GM21526 (cell line): ENCODE data around the gene GFI1B.
"Not testable (repeated sequence)": the region's sequence is repeated elsewhere in the genome, so short reads cannot be mapped to it uniquely, and the experiment has no call there.

ENCODE experiments used
- ATAC-seq: cut with Tn5 transposase; IDR thresholded peaks from one replicate; pipeline ENCODE4 v1.9.1; 2021; ENCODE audit warnings: moderate library complexity; ENCODE audit not compliant: unreplicated experiment, low FRiP score

The GFI1B gene

DNA sequence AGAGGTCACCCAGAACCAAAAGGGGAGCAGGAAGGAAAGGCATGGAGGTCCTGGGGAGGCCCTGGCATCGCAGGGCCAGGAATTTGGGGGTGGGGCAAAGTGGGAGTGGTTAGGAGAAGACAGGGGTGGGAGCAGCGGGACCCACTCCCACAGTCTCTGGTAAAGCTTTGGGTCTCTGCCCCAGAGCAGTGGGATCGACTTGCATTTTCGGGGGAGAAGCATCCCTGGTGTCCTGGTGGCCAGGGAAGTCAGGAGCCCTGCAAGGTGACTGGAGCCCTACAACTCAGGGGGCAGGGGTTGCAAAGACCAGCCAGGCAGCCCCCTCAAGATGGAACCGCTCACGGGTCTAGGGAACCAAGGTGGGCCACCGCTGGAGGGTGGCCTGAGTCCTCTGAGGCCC is 29.9 kb downstream of the GFI1B start:
- no peak for ATAC-seq

DNA sequence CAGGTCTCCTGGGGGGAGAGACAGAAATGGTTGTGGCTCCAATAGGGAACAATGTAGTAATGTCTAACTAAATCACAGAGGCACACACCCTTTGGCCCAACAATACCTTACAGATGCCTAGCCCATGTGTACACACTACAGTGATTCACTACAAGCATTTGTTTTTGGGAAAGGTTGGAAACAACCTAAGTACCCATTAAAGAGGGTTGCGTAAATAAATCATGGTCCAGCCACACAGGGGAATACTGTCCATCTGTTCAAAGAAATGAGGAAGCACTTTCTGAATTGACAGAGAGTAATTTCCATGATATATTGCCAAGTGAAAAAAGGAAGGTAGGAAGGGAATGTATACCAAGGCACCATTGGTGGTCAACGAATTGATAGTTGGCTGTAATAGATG is 30.3 kb downstream of the GFI1B start:
- no peak for ATAC-seq

DNA sequence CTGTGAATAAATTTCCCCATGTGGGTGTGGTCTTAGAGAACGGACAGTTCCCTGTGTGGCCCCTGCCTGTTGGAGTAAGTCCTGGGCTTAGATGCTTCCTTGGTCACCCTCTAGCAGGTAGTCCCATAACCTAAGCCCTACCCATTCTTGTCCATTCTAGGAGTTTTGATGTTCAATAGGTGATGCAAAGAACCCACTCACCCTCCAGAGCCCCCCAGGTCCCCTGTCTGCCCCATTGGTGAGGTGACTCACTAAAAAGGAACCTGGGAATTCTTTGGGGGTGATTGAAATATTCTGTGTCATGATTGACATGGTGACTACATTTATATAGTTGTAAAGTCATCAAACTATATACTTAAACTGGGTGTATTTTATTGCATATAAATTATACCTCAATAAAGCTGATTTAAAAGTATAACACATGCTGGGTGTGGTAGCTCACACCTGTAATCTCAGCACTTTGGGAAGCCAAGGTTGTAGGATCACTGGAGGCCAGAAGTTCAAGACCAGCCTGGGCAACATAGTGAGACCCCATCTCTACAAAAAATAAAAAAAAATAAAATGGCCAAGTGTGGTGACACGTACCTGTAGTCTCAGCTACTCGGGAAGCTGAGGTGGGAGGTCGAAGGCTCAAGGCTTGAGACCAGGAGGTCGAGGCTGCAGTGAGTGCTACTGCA is 31.6 kb downstream of the GFI1B start:
- no peak for ATAC-seq

DNA sequence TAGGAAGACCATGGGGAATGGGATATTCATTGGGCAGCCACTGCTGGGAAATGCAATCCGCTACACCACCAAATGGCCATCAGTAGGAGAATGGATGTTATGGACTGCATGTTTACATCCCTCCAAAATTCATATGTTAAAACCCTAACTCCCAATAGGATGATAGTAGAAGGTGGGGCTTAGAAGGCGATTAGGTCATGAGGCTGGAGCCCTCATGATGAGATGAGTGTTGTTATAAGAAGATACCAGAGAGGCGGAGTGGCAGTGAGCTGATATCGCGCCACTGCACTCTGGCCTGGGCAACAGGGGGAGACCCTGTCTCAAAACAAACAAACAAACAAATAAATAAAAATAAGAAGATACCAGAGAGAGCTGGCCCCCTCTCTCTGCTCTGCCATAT is 36.2 kb downstream of the GFI1B start:
- ATAC-seq, result no peak

DNA sequence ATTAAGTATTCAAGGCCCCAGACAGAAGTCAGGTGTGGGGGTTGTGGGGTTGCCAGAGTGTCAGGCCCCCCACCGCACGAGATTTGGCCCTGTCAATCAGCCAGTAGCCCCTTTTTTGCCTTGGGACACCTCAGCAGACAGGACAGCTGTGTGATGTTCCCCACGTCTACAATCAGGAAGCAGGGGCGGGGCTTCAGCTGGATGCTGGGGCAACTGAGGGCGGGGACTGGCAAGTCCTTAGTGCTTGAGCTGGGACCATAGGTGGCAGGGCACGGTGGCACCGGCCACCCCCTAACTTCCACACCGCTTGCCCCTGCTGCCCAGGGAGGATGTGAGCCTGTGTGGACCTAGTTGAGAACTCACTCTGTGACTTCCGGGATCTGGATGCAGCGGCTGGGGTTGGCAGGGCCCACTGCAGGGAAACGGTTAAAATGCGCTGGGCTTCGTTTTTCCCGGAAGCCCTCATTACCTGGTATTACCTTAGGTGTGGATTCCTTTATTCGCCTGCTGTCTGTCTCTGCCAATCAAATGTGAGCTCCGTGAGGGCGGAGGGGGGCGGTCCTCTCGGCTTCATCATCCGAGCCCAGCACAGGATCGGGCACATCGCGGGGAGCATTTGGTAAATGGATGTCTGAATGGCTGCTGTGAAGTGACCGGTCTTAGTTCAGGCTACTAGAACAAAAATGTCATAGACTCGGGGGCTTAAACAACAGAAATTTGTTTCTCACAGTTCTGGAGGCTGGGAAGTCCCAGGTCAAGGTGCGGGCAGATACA is 44.8 kb downstream of the GFI1B start:
- no peak for ATAC-seq

DNA sequence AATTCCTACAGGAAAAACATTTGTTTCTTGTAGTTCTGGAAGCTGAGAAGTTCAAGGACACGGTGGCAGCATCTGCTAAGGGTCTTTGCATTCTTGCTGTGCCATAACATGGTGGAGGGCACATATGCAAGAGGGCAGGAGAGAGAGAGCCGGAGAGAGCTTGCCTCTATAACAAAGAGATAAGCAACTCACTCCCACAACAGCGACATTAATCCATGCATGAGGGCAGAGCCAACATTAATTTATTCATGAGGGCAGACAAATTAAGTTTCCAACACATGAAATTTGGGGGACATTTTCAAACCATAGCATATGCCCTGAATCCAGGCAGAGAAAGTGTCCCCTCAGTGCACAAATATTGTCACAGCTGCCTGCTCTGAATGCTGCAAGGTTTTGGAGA is 47.9 kb downstream of the GFI1B start:
- ATAC-seq, result no peak

DNA sequence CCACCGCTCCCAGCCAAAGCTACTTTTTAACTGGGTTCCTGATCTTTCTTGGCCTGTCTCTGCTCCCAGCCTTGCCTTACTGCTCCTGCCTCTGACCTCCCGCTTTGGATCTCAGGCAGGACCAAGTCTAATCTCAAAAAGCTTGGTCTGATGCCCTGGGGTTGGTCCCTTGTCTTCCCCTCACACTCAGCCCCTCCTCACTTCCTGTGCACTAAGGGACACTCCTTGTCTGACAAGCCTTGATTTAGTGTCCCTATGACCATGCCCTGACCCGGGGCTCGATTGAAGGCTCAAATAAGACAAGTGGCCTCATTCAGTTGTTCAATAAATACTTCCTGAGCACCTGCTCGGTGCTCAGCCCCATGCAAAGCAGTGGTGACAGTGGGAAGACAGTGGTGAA is 48.6 kb downstream of the GFI1B start:
- ATAC-seq, result no peak

DNA sequence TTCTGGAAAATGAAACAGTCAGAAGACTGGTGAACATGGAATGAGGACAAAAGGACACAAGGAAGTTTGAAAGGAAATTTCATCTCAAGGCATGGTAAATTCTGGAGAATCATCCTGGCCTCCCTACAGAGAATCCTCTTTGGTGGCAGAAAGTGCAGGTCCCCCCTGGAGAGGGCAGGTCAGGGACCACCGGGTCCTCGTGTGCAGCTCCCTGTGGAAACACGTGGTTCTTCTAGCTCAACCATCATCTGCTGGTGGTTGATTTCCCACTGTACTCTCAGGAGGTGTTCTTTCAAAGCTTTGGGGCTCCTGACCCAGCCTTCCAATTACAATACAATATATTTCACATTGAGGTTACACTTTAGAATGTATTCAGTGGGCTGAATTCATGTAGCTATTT is 49.7 kb downstream of the GFI1B start:
- no peak for ATAC-seq

DNA sequence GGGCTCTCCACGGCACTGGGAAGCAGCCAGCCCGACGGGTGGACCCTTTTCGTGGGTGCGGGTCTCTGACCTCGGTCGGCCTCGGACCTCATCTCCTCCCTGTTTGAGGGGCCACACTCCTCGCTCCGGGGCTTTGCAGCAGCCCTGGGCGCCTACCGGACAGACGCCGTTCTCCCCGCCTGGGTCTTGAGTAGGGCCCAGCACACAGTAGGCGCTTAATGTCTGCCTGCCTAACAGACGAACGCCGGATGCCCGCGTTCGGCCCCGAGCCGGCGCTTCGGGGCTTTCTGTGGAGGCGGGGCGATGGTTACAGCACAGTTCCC is 51.5 kb downstream of the GFI1B start:
- ATAC-seq, result peak; percentile 13

DNA sequence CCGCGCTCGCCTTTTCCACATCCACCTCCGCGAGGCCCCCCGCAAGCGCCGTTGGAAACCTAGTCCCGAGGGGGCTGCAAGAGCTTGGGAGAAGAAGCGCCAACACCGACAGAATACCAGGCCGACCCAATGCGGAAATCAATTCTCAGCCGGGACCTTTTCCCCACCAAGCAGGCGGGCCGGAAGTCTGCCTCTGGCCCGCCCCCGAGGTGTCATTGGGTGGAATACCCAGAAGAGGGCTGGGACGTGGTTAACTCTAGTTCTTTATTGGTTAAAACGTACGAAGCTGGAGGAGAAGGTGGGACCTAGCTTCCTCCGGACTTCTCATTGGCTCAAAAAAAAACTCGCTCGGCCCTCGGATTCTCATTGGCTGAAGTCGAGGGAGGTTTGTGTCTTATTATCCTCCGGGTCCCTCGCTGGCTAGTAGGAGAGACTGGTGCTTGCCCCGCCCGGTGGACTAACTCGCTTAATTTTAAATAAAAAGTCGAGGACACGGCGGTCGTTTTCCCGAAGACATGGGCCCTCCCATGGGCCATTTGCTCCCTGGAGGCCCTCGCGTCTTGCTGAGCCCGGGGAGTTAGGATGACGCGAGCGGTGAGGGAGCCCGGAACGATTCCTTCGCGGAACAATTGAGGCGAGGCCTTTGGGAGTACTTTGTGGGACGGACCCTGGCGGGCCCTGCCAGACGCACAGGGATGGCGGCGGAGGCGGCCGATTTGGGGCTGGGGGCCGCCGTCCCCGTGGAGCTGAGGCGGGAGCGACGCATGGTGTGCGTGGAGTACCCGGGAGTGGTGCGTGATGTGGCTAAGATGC is 52.0 kb downstream of the GFI1B start, which contains the start of gene GTF3C5:
TSS of gene GTF3C5 (plus strand) at position 681 of the 813 bp plus-strand sequence. CDS start at position 696, 15 bp downstream.
- peak; percentile 91 for ATAC-seq

DNA sequence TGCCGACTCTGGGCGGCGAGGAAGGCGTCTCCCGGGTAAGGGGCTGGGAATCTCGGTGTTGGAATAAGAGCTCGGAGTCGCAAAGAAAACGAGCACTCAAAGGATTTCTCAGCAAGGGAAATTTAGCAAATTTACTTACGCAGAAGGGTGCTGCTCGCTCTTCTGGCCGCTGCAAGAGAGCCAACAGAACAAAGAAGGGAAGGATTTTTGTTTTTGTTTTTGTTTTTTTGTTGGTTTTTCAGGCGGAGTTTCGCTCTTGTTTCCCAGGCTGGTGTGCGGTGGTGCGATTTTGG is 52.6 kb downstream of the GFI1B start:
- ATAC-seq, result no peak

DNA sequence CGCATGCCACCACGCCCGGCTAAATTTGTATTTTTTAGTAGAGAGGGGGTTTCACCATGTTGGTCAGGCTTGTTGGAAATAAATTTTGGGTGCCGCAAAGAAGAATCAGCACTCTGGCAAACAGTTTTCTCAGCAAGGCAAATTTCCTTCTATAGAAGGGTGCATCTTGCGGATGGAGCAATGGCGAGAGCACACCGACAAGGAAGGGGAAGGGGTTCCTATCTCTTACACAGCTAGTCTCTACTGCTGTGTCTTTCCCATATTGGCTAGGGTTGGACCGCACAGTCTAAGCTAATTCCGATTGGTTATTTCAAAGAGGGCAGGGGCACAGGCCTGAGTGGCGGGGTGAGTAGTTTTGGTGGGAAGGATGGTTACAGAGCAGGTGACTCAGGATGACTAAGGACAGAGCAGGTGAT is 53.0 kb downstream of the GFI1B start:
- no peak for ATAC-seq

DNA sequence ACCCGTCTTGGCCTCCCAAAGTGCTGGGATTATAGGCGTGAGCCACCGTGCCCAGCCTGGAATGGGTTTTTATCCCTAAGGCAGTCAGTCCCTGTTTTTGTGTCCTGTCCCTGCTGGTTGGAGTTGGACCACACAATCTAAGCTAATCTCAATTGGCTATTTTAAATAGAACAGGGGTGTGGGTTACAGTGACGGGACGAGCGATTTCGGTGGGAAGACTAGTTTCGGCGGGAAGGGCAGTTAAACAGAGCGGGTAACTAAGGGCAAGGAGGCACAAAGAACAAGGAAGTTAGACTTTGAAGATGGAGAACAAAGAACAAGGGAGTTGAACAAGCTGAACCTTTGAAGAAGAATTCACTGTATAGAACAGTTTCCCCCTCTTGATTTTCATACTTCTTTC is 53.7 kb downstream of the GFI1B start:
- ATAC-seq, result no peak

DNA sequence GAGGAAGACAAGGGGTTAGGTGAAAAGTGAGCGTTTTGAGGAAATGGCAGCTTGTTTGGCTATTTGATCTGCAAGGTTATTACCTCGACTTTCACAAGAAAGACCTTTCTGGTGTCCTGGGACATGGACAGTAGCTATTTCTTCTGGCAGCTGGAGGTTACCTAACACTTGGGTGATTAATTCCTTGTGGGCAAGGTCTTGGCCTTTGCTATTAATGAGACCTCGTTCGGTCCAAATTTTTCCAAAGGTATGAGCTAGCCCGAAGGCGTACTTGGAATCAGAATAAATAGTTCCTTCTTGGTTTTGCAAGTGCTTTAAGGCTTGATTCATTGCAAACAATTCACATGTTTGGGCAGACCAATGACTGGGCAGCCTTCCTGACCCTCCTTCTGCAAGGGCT is 57.2 kb downstream of the GFI1B start:
- no peak for ATAC-seq

DNA sequence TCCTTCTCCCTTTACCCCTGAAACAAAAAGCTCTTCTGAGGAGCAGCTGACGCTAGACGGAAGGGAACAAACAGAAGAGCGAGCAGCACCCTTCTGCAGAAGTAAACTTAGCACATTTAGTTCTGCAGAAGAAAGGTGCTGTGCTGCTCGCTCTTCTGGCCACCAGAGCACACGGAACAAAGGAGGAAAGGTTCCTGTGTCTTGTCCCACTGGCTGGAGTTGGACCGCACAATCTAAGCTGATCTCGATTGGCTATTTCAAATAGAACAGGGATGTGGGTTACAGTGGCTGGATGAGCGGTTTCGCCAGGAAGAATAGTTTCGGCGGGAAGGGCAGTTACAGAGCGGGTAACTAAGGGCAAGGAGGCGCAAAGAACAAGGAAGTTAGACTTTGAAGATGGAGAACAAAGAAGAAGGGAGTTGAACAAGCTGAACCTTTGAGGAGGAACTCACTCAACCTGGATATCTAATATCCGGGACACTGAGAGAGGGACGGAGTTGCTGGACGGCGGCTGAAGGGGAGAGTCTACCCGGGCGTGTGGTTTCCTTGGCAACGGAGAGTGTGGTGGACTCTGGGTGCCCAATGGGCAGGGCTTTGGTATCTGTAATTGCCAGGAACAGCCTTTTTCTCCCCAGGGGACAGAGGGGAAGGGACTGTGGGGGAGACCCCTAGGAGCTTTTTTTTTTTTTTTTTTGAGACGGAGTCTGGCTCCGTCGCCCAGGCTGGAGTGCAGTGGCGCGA is 59.5 kb downstream of the GFI1B start:
- ATAC-seq, result no peak

DNA sequence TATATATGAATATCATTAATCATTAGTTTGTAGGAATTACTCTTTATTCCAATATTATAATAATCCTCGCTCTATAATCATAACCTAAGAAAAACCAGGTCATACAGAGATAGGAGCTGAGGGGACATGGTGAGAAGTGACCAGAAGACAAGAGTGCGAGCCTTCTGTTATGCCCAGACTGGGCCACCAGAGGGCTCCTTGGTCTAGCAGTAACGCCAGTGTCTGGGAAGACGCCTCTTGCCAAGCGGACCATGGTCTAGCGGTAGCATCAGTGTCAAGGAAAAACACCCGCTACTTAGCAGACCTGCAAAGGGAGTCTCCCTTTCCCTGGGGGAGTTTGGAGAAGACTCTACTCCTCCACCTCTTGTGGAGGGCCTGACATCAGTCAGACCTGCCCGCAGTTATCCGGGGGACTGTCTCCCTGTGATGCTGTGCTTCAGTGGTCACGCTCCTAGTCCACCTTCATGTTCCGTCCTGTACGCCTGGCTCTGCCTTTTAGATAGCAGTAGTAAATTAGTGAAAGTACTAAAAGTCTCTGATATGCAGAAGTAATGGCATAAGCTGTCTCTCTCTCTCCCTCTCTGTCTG is 62.5 kb downstream of the GFI1B start:
- ATAC-seq, result not testable (repeated sequence)
